Measurements from ENCODE around the gene ONECUT2.

Gene ONECUT2

DNA sequence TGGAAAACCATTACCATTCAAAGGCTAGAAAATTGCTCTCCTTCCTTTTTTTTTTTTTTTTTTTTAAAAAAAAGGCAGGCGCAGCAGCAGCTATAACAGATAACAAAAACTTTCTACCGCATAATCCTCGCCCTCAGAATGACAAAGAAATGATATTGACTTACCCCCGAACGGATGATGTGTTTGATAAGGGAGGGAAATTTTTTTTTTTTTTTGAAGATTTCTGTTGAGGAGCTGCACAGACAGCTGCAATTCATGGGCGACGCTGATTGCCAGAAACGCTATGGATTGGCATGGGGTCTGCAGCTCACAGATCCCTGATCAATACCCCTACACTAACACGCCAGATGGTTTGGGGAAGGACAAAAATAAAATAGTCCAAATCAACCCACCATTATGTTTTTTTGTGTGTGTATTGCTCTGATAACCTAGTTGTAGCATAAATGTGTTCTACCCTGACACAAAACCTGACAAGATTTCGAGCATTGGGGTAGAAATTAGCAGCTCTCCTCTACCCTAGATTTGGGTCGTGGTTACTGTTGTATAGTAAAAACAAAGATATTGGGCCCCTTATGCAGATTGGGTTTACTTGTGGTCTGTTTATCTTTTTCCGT lies 3.6 kb upstream of the ONECUT2 start:
- no peak for FAIRE-seq

- no peak for FAIRE-seq
Observed at GRCh38 chr18:57432140-57432539, 3.0 kb upstream of the ONECUT2 start.

GRCh38 chr18:57432751-57433400 lies 2.3 kb upstream of the ONECUT2 start:
- FAIRE-seq = no peak

GRCh38 chr18:57433482-57433881 lies 1.7 kb upstream of the ONECUT2 start:
- no peak for FAIRE-seq

DNA sequence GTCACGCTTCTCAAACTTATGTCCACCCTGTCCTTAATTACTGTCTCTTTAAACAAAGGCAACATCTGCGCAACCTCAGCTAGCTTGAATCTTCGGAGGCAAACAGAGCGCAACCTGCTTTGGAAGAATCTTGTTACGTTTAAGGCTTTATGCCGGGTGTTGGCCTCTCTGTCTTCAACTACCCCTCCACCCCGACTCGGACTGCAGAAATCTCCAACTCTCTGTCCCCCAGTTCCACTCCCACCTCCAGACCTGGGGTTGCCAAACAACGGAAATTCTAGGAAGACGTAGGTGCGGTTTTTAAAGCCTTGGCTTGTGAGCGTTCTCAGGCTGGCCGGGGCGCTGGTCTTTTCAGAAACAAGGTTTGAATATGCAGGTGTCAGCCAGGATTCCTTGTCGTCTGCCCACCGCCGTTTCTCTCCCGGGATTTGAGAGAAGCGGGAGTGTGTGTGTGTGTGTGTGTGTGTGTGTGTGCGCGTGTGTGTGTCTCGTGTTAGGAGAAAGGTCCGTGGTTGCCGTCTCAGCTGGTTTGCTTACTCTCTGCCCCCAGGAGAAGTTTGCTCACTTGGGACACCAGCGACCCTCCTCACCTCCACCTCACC lies 1.1 kb upstream of the ONECUT2 start:
- FAIRE-seq = no peak

- FAIRE-seq = no peak
Observed at GRCh38 chr18:57435846-57436190, 644 bp downstream of the ONECUT2 start.

GRCh38 chr18:57436191-57436964 lies 1.2 kb downstream of the ONECUT2 start:
- no peak for FAIRE-seq

GRCh38 chr18:57436965-57437333 lies 1.8 kb downstream of the ONECUT2 start:
- no peak for FAIRE-seq

DNA sequence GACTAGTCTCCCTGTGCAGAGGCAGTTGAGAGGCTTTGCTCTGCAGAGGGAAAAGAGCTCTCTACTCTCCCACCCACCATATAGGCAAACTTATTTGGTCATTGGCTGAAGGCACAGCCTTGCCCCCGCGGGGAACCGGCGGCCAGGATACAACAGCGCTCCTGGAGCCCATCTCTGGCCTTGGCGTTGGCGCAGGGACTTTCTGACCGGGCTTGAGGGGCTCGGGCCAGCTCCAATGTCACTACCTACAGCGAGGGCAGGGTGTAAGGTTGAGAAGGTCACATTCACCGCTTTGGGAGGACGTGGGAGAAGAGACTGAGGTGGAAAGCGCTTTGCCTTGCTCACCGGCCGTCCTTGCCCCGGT lies 2.2 kb downstream of the ONECUT2 start:
- FAIRE-seq = no peak

GRCh38 chr18:57437766-57438671 lies 2.8 kb downstream of the ONECUT2 start:
- FAIRE-seq = no peak

DNA sequence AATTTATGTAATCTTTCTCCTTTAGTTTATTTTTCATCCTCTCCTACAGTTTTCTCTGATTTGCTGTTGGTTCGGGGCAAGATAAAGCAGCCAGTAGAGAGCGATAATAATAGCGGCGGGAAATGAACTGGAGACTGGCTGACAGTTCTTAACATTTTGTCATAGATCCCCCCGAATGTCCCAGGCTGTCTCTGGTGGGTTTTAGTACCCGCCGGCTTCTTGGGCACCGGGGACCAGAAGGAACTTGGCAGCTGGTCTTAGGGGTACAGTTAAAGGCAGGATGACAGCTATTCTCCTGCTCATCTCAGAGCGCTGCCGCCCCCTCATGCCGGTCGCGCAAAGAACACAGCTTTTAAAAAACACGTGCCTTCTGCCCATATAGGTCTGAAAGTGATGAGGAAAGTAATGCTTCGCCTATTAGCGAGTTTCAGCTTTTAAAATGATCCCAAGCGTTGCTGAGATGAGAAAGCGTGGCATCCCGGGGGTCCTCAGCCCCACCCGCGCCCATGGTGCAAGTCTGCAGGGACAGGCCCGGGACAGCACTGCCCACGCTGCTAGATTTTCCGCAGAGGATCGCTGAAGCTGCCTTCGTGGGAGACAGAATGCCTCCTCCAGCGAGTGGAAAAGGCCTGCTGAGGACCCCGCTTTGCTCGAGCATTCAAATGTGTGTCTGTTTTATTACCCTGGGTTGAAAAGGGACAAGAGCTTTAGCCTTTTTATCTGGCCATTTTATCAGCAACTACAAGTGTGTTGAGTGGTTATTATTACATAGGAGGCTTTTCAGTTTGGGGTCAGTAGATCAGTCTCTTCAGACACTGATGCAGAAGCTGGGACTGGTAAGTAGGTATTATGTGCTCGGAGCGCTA lies 3.8 kb downstream of the ONECUT2 start:
- FAIRE-seq = no peak

- FAIRE-seq = no peak
Observed at GRCh38 chr18:57439609-57439968, 4.4 kb downstream of the ONECUT2 start.

- no peak for FAIRE-seq
Observed at GRCh38 chr18:57439985-57440330, 4.8 kb downstream of the ONECUT2 start.

- no peak for FAIRE-seq
Observed at GRCh38 chr18:57440331-57441070, 5.3 kb downstream of the ONECUT2 start.

- FAIRE-seq = no peak
Observed at GRCh38 chr18:57441071-57441794, 6.1 kb downstream of the ONECUT2 start.

- FAIRE-seq = no peak
Observed at GRCh38 chr18:57443247-57443646, 8.1 kb downstream of the ONECUT2 start.

DNA sequence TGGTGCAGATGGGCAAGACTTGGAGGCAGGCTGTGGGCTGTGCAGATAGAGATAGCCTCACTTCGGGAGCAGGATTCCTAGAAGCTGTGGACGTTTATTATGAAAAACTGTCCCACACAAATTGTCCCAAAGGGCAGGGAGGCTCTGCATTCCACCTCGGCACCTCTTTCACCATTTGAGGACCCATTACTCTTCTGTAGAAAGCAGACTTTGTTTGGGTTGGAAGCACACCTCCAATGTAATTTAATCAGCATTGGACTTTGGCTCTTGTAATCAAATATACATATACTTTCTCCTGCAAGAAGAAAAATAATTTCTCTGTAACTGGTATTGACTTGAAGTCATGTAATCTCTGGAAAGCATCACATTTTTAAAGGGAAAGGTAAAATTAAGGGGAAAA lies 8.5 kb downstream of the ONECUT2 start:
- no peak for FAIRE-seq

- FAIRE-seq = no peak
Observed at GRCh38 chr18:57444301-57444759, 9.2 kb downstream of the ONECUT2 start.

GRCh38 chr18:57445488-57446319 lies 10.5 kb downstream of the ONECUT2 start:
- FAIRE-seq = no peak
